Activated CD4-positive, alpha-beta T cell treated with anti-CD3 and anti-CD28 coated beads, Interleukin-2, Interleukin-6, amounts not matched to agents 100 ng/mL and 50 ng/mL, durations not matched to agents 16 hours and 8 hours (primary cell): ENCODE data around the gene STOML2.

ENCODE experiments used
- DNase-seq: peaks from one replicate; pipeline ENCODE4 v3.0.0-alpha.2; 2020

Gene STOML2

DNA sequence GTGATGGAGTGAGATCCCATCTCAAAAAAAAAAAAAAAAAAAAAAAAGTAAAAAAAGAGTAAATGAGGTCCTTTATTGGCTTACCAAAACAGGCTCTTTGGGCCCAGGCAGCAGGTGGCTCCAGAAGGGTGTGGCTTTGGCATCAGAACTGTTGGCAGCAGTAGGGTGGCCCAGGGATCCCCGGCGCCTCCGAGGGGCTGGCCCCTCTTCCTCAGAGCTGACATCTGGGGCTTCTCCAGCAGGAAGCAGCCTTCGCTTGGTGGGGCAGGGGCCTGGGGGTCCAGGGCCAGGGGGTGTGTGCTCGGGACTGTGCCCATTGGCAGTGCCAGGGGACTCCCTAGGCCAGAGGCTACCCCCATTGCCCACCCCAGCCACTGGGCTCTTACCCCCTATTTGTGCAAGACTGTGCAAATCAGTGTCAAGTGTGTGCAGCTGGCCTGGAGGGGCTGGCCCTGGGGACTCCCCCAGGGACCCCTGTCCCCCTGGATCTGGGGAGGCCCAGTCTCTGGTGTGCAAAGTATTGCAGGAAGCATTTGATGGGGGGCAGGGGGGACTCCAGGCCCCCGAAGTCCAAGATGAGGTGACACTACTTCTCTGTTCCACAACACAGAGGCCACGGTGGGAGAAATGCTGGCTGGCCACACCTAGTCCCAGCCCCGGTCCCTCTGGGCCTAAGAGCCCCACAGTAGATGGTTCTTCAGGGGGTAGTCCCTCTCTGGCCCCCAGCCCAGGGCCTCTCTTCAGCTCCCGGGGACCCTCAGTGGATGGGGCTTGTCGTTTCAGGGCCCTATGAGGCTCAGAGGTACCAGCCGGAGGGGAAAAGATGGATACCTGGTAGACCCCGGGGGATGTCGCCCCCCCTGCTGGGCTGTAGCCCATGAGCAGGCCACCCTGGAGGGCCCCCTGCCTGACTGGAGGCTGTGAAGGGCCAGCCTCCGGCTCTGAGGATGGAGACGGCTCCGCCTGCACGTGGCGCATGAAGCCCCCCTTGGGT is 4.7 kb upstream of the STOML2 start:
- DNase-seq, result no peak

DNA sequence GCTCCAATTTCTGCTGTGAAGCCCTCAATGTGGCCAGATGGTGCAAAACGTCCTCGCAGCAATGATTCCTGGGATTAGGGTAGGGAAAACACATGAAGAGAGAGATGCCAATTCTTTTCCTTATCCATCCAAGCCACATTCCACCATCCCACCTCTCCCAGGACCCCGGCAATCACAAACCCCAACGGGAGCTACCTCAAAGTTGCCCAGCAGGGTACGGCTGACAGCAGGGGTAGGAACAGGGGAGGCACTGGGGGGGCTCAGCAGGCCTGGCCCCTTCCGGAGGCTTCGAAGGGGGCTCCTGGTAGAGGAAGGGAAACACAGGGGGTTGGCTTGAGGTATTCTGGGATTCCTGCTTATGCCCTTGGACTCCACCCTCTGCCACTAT is 3.4 kb upstream of the STOML2 start:
- DNase-seq, result no peak

DNA sequence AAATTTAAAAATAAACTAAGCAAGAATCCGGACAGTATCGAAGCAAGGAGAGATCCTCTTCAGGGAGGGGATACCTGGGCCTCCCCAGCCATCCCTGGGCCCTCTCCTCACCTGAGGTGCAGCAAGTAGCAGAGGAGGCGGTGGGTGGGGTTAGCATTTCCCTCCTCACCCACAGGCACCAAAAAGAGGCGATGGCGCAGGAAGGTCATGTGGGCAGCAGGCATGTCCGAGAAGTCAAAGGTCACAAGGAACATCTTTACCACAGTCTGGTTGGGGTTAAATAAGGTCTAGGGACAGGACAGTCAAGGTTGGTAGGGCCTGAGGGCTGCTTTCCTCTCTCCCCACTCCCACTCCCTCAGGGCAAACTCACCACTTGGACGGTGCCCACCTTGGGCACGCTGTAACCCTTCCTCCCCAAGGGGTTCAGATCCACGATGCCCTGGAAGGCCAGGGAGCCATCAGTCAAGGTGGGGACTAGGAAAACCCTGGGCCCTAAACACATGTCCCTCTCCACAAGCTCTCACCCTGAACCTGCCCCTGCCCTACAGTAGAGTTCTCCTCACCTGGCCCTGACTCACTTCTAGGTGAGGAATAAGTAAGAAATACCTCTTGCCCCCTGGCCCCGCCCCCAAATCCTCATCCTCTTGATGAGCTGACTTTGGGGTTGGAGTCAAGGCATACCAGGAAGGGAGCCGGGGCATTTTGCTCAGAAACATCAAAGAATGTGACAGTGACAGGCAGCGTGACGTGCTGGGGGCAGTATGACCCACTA is 2.8 kb upstream of the STOML2 start:
- no peak for DNase-seq

DNA sequence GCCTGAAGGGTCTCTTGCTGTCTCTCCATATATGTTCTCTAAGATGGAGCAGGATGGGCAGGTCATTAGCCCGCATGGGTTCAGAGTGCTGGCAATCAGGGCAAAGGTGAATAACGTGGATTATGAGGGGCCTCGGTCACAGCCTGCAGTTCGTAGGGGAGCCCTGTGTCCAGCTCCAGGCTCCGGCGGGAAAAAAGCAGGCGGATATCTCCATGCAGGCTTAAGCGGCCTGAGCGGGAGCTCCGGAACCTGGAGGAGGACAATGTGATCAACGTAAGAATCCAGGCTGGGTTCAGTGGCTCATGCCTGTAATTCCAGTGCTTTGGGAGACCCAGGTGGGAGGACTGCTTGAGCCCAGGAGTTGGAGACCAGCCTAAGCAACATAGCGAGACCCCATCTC is 2.2 kb upstream of the STOML2 start:
- DNase-seq, result no peak

- no peak for DNase-seq
These were observed 1.7 kb upstream of the STOML2 start for GRCh38 chr9:35104586-35104985.

- DNase-seq, result no peak
These were observed 795 bp upstream of the STOML2 start for GRCh38 chr9:35103660-35104191.

DNA sequence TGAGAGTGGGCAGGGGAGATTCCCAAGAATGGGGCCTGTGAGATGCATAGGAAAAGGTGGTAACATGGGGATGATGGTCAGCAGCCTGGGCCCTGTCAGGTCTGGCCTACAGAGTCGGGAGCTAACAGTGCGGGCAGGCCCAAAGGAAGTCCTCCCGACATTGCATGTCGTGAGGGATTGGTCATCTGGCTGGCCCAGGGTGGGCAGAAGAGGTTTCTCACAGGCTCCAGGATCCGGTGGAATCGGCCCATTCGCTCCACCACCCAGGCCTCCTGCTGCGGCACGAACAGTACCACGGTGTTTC is 514 bp downstream of the STOML2 start:
- DNase-seq, result no peak

- no peak for DNase-seq
These were observed 5.4 kb downstream of the STOML2 start for GRCh38 chr9:35097573-35097972.

GRCh38 chr9:35096035-35096849 is 6.7 kb downstream of the STOML2 start, which contains the start of gene PIGO:
Gene PIGO, minus strand, starts transcription at chr9:35096591. Its CDS starts 1,026 bp downstream, at chr9:35095565.
- peak; percentile 94 for DNase-seq

DNA sequence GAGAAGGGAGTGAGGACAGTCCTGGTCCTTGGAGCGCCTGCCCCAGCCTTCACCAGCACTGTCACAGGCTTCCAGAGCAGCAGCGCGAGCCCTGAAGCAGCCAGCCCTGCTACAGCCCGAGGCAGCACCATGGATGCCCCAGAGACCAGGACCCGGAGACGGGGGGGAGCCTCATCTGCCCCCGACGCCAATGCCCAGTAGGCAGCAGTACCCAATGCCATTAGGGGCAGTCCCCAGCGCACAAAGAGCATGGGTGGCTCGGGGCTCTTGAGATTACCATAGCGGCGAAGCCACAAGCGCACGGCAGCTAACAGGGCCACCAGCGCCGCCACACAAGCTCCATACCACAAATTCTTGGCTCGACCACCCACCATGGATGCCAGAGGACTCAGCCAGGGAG is 11.4 kb downstream of the STOML2 start:
- no peak for DNase-seq

GRCh38 chr9:35089434-35089833 is 13.5 kb downstream of the STOML2 start:
- DNase-seq, result no peak

DNA sequence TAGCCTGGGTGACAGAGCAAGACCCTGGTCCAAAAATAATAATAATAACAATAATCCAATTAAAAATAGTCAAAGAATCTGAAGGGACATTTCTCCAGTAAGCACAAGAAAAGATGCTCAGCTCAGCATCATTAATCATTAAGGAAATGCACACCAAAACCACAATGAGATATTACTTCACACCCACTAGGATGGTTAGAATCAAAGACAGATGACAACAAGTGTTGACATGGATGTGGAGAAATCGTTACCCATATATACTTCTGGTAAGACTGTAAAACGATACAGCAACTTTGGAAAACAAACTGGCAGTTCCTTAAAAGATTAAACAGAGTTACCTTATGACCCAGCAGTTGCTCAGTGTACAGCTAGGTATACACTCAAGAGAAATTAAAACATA is 17.9 kb downstream of the STOML2 start:
- no peak for DNase-seq

GRCh38 chr9:35079426-35080341 is 23.2 kb downstream of the STOML2 start, which contains the start of gene FANCG:
Gene FANCG, minus strand, starts transcription at chr9:35079942. Its CDS starts 418 bp downstream, at chr9:35079524.
- DNase-seq, result peak; percentile 93

GRCh38 chr9:35079041-35079425 is 23.9 kb downstream of the STOML2 start:
- DNase-seq, result peak; percentile 21

- DNase-seq, result no peak
These were observed 24.9 kb downstream of the STOML2 start for GRCh38 chr9:35078066-35078465.

GRCh38 chr9:35076848-35077247 is 26.1 kb downstream of the STOML2 start:
- no peak for DNase-seq

DNA sequence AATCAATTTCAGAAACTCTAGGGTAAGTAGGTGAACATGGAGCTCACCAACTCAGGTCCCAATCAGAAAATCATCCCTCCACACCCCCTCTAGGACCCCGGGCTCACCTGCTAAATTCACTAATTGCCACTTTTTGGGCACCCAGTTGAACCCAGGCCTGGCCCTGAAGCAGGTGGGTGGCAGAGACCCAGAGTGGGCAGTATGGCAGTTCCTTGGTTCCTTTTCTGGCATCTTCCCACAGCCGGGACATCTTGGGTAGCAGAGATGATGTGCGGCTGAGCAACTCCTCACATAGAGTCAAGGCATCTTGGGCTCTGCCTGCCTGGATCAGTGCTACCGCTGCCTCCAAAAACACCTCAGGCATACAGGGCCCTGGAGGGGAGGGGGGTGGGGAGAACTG is 27.6 kb downstream of the STOML2 start:
- DNase-seq, result no peak

DNA sequence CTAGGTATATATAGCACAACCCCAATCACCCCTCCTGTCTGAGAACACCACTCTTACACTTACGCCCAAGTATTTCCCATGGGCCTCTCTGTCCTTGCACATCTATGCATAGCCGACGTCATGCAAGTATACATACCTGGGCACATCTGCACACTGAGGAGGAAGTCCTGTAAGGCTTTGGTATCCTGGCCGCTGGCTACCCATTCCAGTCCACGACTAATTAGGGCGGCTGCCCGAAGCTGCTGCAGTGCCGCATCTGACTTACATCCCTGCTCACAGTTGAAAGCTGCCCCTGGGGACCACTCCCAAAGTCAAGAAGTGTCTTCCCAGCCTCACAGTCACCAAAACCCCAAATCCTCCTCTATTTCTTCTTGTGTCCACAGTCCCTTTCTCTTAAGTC is 28.1 kb downstream of the STOML2 start:
- DNase-seq, result no peak

DNA sequence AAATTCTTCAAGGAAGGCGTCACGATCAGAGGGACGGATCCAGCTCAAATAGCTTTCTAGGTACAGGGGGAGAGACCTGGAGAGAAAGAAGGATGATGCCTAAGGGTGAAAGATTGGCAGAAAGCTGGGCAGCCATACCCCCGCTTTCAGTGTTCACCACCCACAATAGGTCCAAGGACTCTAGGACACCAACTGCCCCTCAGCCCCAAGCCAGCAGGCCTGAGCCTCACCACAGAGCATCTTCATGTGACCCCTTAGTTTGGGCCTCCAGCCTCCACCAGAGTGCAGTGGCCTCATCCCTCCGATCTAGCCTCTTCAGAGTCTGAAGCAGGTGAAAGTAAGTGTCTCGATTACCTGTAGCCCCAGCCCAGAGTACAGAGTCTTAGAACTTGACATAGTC is 28.8 kb downstream of the STOML2 start:
- DNase-seq, result no peak

DNA sequence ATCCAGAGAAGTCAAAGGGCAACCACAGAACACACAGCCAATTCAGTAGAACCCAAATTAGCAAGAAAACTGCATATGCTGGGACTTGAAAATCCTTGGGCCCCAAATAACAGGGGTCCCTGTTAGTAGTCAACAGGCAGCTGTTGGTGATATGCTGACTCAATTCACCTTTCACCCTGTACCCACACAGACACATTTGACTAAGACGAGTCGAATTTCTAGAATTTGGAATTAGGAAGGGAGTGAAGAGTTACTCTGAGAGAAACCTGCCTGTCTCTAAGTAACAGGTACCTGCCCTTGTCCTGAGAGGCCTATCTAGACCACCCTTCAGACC is 29.7 kb downstream of the STOML2 start:
- DNase-seq, result peak; percentile 71

DNA sequence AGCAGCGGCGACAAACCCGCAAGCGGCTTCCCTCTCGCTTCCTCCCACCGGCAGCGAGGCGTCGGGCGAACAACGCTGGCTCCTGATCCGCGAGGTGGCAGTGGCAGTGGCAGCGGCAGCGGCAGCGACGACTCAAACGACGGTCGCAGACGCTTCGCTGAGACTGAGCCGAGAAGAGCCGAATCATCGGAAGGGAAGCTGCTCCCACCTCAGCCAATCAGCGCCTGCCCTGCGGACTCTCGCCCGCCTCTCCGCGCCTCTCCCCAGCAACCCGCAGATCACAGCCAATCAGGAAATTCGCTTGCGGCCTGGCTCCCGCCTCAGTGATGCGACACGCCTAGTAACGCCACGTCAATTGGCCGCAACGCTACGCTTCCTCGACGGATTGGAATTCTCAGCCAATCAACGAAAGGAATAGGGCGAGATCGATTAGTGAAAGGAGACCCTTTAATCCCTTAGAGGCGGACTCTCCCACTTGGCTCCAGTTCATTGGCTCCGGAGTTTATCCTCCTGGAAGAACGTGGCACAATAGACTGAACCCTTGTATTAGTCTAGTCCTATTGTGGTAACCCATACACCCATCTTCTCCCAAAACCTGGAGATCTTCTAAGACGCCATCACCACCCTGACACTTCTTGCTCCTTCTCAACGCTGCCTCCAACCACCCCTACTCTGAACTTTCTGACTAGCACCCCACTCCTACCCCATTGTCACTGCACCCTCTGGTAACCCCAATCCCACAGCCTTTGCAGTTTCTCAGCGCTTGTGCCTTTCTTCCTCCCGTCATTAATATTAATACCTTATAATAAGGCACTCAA is 30.3 kb downstream of the STOML2 start, which contains the start of gene VCP:
Gene VCP (minus strand): TSS at position 165 of the 818 bp plus-strand sequence. CDS start 272 bp downstream, outside the sequence.
- DNase-seq, result peak; percentile 99
